ENCODE results near the gene SLCO2B1.

Gene SLCO2B1

GRCh38 chr11:75195167-75195962 is 44.5 kb downstream of the SLCO2B1 start:
- no peak for DNase-seq

DNA sequence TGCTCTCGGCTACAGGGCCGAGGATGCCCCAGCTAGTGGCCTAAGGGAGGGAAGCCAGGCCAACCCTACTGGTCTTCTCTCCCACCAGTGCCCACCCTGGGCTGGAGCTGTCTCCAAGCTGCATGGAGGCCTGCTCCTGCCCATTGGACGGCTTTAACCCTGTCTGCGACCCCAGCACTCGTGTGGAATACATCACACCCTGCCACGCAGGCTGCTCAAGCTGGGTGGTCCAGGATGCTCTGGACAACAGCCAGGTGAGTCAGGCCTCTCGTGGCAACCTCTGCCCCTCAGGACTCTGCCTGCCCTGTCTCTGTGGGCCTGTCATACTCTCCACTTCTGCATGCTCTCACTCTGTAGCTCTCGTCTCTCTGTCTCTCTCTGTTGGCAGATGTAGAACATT is 45.5 kb downstream of the SLCO2B1 start:
- no peak for DNase-seq

GRCh38 chr11:75197512-75198277 is 46.8 kb downstream of the SLCO2B1 start:
- DNase-seq = no peak

DNA sequence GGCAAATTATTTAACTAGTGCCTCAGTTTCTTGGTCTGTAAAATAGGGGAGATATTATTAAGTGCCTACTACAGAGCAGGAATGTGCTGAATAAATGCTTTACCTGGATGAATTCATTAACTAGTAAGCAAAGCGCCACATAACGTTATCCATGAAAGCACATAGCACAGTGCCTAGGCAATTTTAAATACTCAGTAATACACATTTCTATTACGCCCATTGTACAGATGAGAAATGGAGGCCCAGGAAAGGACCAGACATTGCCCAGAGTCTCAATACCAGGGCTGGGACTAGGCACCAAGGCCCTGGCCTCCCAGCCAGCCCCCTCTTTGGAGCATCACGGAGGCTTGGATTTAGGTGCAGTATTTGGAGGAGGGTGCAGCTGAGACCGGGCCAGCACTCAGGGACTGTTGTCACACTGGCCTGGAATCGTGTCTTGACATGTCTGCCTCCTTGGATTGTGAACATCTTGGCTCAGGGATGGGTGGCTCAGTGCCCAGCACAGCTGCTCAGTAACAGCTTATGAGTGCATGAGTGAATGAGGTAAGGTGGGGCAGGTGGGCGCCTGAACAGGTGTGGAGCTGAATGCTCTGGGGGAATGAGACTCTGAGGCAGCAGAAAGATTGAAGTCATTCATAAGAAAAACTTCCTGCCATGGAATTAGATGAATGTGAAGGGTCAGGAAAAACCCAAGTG is 47.5 kb downstream of the SLCO2B1 start:
- no peak for DNase-seq

GRCh38 chr11:75199412-75199955 is 48.6 kb downstream of the SLCO2B1 start:
- DNase-seq = no peak

DNA sequence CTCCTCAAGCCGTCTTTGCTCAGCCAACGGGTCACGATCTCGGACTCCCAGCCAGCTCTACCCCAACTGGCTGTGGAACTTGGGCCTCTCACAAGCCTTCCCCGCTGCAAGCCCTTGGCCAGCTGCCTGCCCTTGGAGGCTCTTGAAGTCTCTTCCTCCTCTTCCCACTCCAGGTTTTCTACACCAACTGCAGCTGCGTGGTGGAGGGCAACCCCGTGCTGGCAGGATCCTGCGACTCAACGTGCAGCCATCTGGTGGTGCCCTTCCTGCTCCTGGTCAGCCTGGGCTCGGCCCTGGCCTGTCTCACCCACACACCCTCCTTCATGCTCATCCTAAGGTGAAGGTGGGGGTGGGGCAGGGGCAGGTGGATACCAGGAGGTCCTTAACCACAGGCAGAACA is 49.1 kb downstream of the SLCO2B1 start:
- DNase-seq = no peak

- DNase-seq = no peak
These were observed 49.6 kb downstream of the SLCO2B1 start for GRCh38 chr11:75200531-75200930.

GRCh38 chr11:75201771-75202170 is 50.9 kb downstream of the SLCO2B1 start:
- no peak for DNase-seq

DNA sequence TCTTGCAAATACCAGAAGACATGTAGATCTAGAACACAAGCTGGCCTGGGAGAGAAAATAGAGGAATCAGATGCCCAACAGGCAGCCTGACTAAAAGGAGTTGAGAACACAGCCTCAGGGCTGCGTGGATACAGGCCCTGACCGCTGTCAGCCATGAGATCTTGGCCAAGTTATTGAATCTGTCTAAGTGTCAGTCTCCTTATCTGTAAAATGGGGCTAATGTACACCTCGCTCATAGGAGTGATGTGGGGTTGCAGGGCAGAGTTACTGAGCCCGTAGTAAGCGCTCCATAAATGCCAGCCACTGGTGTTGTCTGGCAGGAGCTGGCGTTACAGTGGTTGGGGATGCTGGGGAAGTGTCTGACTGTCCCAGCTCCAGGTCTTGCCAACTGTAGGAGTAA is 51.3 kb downstream of the SLCO2B1 start:
- DNase-seq = no peak

DNA sequence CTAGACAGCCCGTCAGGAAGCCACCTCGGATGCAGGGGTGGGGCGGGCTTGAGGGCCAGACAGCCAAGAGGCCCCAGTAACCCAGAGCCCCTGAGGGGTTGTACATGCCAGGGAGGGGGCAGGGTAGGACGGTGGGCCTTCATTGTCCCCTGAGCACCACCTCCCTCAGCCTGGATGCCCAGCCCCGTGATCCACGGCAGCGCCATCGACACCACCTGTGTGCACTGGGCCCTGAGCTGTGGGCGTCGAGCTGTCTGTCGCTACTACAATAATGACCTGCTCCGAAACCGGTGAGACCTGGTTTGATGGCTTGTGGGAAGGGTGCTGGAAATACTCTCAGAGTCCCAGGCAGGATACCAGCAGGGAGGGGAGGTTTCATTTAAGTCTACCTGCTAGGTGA is 52.2 kb downstream of the SLCO2B1 start:
- no peak for DNase-seq

DNA sequence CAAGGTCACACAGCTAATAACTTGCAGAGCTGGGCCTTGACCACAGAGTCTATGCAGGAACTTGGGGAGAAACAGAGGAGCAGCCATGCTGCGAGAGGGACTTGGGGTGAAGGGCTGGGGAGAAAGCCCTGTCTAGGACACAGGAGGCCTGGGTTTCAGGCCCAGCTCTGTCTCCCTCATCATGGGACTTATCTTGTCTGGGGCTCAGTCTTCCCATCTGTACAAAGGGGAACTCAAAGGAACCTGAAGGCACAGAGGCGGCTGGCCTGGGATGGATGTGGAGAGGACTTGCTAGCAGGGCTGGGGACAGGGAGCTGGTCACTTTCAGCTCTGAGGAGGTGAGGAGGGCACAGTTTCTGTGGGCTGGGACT is 52.7 kb downstream of the SLCO2B1 start:
- no peak for DNase-seq

GRCh38 chr11:75204012-75204674 is 53.2 kb downstream of the SLCO2B1 start:
- DNase-seq = no peak

DNA sequence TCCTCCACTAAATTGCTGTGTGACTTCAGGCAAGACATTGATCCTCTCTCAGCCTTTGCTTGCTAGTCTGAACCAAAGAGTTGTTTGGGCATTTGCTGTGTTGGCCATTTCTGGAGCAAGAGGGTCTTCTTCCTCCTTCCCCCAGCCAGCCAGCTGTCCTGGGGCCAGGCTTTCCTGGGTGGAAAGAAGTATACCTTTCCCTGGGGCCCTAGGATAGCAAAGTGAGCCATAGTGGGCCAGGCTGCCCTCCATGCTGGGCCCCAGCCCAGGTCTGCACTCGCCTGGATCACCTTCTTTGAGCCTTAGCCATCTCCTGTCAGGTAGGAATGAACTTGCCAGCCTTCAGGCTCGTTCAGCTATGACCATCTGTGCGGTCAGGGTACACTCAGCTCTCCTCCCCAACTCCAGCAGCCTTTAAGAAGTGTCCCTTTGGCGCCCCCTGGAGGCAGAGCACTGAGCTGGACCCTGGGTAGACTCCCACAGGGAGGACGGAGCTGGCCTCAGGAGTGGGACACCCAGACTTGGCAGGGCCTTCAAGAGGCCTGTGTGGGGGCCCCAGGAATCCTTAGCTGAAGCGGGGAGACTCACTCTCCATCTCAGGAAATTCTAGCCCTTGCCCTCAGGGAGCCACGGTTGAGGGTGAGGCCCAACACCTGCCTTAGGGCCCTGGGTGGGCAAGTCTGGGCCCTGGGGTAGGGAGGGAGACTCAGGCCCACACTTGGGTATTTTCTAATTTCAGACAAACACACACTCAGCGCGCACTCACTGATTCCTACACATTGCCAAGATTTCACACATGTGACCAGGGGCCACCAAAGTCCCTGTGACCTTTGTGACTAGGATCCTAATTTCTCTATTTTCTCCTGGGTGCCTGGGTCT is 54.0 kb downstream of the SLCO2B1 start:
- peak; percentile 92 for DNase-seq

DNA sequence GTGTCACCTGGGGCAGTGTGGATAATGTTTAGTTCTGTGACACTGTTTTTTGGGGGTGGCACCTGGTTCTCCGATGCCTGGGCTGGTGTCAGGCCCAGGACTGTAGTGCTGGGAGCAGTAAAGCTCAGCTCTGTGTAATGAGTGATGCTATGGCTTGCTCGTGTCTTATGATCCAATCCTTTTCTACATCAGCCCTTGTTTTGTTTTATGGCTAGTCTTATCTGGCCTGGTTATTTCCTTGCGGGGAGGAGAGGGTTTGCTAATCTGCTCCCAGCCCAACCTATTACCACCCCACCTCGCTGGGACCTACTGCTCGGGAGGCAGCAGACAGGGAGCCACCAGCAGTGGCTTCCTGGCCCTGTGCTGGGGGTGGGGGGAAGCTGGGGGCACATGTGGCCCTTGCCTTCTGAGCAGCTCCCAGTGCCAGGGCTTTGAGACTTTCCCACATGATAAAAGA is 54.7 kb downstream of the SLCO2B1 start:
- DNase-seq = no peak

DNA sequence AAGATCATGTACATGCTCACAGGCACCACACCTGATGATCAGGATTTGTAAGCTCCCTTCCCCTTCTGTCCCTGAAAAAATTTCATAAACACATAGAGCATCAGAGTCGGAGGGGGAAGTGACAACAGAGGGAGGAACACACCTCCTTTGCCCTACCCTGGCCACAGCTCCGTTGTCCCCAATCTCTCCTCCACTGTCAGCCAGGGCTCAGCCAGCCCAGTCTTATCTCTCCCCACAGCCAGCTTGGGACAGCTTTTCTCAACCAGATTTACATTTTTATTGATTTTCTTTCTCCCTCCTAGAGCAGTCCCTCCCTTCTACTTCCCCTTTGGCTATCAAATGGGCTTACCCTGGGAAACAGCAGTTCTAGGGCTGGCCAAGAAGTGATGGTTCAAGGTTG is 57.5 kb downstream of the SLCO2B1 start:
- DNase-seq = no peak

GRCh38 chr11:75212411-75212810 is 61.5 kb downstream of the SLCO2B1 start:
- no peak for DNase-seq

GRCh38 chr11:75214411-75214821 is 63.5 kb downstream of the SLCO2B1 start:
- DNase-seq = peak; percentile 91

DNA sequence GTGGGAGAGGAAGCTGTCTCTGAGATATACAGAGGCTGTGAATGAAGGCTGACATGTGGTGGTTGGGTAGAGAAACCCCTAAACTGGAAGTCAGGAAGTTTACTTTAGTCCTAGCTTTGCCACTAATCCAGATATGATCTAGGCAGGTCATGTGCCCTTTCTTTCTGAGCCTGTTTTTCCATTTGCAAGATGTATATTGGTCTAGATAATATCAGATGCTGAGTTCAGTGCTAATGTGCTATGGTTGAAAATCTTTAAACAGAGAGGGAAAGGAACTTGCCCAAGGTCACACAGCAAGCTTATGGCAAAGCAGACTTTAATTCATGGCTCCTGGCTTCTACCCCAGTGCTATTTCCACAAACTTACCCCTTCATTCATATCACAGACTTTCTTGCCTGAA is 63.9 kb downstream of the SLCO2B1 start:
- no peak for DNase-seq

GRCh38 chr11:75219869-75220268 is 69.0 kb downstream of the SLCO2B1 start:
- no peak for DNase-seq

DNA sequence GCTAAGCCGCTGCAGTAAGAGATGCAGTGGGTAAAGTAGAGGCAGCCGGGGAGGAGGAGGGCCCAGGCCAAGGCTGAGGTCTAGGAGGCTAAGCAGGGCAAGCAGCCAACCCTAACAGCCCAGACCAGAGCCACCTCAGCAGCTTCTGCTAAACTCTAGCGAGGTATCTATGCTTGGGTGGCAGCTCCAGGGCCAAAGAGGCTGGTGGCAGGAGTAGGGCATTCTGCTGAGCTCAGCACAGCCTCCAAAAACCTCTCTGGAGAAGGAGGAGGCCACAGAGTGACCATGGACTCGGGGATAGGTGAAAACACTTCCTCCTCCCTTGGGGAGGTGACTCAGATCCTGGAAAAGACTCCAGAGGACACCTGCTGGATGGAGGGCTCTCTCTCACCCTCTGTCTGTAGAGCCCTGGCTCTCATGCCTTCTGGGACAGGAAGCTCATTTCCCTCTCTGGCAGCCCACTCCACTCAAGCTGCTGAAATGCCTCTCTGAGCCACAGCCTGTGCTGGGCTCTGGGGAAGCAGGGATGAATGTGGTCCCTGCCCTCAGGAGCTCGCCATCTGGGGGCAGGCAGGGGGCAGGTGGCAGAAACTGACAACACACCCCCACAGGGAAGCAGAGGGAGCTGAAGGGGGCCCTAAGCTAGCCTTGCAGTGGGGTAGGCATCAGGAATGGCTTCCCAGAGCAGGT is 73.2 kb downstream of the SLCO2B1 start:
- DNase-seq = peak; percentile 61

DNA sequence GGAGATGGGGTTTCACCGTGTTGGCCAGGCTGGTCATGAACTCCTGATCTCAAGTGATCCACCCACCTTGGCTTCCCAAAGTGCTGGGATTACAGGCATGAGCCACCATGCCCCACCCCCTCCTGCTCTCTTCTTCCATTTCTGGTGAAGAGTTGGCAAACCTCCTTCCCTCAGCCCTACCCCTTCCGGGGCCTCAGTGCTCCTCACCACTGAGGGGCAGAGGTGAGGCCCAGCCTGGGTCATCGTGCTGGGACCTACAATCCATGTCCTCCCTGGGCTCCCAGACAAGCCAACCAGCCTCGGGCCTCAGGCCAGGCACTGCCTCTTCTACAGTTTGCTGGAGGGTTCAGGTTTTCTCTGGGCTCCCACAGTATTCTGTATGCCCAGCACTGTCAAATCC is 74.9 kb downstream of the SLCO2B1 start:
- DNase-seq = no peak

Data from RPMI8226 (cell line).